Sigmoid colon (tissue), 4 donors: ENCODE data around the gene IL16.

Experiments used
- CTCF ChIP-seq, 4 experiments: fragments of 450-650 bp in 3 of 4; fragments of 200-600 bp in 1 of 4; IDR thresholded peaks; one replicate each; pipeline ENCODE4 v1.5.1; 2016 to 2019; ENCODE audit warnings: antibody characterized with exemption in 4 of 4, mild to moderate bottlenecking in 3 of 4, moderate library complexity in 2 of 4
- POLR2A ChIP-seq, 2 donors: fragments of 450-650 bp; IDR thresholded peaks; one replicate each; pipeline ENCODE4 v1.6.1; 2016; ENCODE audit warnings: antibody characterized with exemption in 2 of 2, mild to moderate bottlenecking in 2 of 2, moderate library complexity in 2 of 2
- POLR2AphosphoS5 ChIP-seq, 4 donors: sonication (generic); formaldehyde crosslinking; IDR thresholded peaks; one replicate each; pipeline ENCODE4 v1.6.1; 2017; ENCODE audit warnings: antibody characterized with exemption in 4 of 4

GRCh38 chr15:81311752-81312464 lies 115.2 kb downstream of the IL16 start:
- TF ChIP-seq POLR2A (IDR thresholded peaks at IDR 0.05) (no peak), CTCF (IDR thresholded peaks at IDR 0.05) (no peak), POLR2AphosphoS5 (IDR thresholded peaks at IDR 0.05) (peak in 1 of 4 donors; percentile 29)
